ENCODE results near the gene ZC3H7A.

The ZC3H7A gene

DNA sequence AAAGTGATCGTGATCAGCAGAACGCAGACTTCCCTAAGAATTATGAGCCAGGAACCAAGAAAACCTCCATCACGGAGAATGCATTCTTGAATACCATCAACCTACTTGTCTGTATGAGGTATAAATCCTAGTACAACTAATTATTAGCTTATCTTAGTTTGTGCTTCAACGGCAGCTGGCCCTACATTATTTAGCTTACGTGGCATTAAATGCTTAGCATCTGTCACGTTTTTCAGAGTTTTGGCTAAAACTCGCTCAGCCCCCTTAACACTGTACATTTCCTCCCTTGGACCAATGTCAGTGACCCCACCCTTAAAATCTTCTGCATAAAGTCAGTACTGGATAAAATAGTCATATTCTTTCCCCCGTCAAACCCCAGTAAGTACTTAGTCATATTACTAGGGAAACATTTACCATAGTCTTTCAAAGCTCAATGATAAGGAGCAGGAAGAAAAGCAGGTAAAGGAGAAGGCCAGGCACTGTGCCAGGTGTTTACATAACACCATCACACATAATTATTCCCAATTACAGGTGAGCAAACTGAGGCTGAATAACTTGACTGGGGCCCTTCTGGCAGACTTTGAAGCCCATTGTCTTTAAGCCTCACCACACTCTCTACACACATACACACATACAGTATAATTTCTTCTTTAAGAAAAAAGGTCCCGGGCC lies 37.8 kb downstream of the ZC3H7A start:
- H3K27me3 ChIP-seq (ENCODE audit: insufficient read depth, low read depth) = no peaks in the 10 kb centered on the region
- no peak overlapping the region for H2AFZ ChIP-seq (ENCODE audit: low read depth)
- no peak overlapping the region for H3K27ac ChIP-seq
- H3K4me3 ChIP-seq (IDR thresholded peaks at IDR 0.05; ENCODE audit: insufficient read depth, low read depth, low read length) = no peak overlapping the region
- no peak overlapping the region for H3K9ac ChIP-seq
- no peaks in the 10 kb centered on the region for H3K79me2 ChIP-seq (ENCODE audit: insufficient read depth, low read depth)
- H3K36me3 ChIP-seq (ENCODE audit: insufficient read depth) = peaks cover 15% of the 10 kb centered on the region; the same call in 1 of the 2 replicates
- H4K20me1 ChIP-seq (ENCODE audit: insufficient read depth) = no peaks in the 10 kb centered on the region
- TF ChIP-seq, protein P1, sequence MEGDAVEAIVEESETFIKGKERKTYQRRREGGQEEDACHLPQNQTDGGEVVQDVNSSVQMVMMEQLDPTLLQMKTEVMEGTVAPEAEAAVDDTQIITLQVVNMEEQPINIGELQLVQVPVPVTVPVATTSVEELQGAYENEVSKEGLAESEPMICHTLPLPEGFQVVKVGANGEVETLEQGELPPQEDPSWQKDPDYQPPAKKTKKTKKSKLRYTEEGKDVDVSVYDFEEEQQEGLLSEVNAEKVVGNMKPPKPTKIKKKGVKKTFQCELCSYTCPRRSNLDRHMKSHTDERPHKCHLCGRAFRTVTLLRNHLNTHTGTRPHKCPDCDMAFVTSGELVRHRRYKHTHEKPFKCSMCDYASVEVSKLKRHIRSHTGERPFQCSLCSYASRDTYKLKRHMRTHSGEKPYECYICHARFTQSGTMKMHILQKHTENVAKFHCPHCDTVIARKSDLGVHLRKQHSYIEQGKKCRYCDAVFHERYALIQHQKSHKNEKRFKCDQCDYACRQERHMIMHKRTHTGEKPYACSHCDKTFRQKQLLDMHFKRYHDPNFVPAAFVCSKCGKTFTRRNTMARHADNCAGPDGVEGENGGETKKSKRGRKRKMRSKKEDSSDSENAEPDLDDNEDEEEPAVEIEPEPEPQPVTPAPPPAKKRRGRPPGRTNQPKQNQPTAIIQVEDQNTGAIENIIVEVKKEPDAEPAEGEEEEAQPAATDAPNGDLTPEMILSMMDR (conservative IDR thresholded peaks at IDR 0.05; ENCODE audit: low read depth, low read length) = no peak
- no peaks in the 10 kb centered on the region for H3K4me1 ChIP-seq (ENCODE audit: low read depth, poor library complexity, severe bottlenecking)
- H3K4me2 ChIP-seq = no peak overlapping the region

DNA sequence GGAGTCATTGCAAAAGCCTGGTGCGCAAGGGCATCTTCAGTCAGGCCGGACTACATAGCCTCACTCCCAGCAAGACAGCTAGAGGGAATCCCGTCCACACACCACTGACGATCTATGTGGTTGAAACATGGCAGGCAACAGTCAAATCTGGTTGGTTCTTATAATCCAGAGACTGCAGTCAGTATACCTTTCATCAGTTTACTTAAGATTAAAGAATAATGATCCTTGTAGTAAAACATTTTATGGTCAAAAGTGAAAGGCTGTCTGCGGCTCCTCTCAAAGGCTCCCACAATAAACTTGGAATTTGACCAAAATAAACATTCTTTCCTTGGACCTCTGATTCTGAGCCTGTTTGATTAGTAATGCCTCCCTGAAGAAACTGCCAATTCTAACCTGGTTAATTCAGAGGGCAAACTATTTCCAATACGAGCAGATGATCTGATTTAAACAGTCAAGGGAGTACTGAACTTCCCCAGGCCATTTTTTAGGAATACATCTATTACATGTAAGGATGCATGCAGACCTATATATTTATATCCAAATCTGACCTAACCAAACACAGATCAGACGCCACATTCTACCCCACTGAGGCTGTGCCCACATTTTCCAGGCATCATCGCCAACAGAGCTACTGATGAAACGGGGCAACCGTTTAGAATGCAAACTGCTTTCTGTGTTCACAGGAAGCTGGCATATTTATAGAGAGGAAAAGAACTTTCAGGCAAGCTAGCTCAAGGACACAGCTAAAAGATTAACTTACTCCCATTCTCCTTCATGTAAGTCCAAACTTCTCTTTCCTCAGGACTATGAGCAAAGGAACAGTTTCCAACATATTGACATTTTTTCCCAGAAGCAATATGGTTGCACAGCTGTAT lies 39.1 kb downstream of the ZC3H7A start:
- no peak overlapping the region for H3K9ac ChIP-seq
- no peaks in the 10 kb centered on the region for H4K20me1 ChIP-seq (ENCODE audit: insufficient read depth)
- no peaks in the 10 kb centered on the region for H3K27me3 ChIP-seq (ENCODE audit: insufficient read depth, low read depth)
- H2AFZ ChIP-seq (ENCODE audit: low read depth) = no peak overlapping the region
- H3K4me1 ChIP-seq (ENCODE audit: low read depth, poor library complexity, severe bottlenecking) = no peaks in the 10 kb centered on the region
- no peaks in the 10 kb centered on the region for H3K79me2 ChIP-seq (ENCODE audit: insufficient read depth, low read depth)
- H3K27ac ChIP-seq = no peak overlapping the region
- H3K4me3 ChIP-seq (IDR thresholded peaks at IDR 0.05; ENCODE audit: insufficient read depth, low read depth, low read length) = no peak overlapping the region
- H3K4me2 ChIP-seq = no peak overlapping the region
- TF ChIP-seq, protein P1 (conservative IDR thresholded peaks at IDR 0.05; ENCODE audit: low read depth, low read length) = no peak
- peaks cover 15% of the 10 kb centered on the region; the same call in 1 of the 2 replicates for H3K36me3 ChIP-seq (ENCODE audit: insufficient read depth)

DNA sequence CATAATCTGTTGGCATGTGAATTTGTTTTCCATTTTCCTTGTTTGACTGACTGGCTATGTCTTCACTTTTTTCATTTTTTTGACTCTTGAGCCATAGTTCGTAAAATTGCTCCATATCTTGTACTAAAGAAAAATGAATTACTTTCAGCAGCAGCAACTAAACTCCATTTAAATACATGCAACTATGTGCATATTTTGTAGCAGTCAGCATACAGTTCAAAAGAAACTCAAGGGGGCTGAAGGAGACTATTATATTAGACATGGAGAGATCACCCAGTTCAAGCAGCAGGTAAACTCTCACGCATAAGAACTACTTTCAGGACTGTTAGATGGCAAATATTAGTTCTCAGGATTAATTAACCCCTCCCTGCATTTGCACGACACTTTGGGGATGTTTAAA lies 40.8 kb downstream of the ZC3H7A start:
- Histone ChIP-seq H4K20me1 (ENCODE audit: insufficient read depth) (no peaks in the 10 kb centered on the region), H2AFZ (ENCODE audit: low read depth) (no peak overlapping the region), H3K79me2 (ENCODE audit: insufficient read depth, low read depth) (no peaks in the 10 kb centered on the region)

DNA sequence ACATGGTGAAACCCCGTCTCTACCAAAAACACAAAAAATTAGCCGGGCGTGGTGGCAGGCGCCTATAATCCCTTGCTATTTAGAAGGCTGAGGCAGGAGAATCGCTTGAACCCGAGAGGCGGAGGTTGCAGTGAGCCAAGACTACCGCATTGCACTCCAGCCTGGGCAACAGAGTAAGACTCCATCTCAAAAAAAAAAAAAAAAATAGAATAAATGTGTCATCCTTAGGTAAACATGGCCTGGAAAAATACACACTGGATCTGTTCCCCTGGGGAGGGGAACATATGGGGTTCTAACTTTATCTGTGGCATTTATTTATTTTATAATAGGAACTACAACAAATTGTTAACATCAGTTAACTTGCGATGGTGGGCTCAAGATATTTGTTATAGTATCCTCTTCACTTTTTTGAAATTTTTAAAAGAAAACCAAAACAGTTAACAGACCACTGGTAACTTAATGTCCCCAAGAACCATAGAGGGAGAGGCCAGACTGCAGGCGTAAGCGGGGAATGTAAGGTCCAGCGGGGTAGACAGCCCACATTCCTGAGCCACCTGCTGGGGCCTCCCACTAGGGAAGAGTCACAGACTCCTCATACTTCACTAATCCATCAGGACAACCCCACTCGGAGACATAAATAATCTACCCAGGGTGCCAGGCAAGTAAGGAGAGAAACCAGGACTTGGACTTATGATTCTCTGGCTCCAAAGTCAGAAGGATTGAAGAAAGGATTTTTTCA lies 41.9 kb downstream of the ZC3H7A start:
- peaks cover 23% of the 10 kb centered on the region; the same call in 1 of the 2 replicates for H3K36me3 ChIP-seq (ENCODE audit: insufficient read depth)
- H3K4me3 ChIP-seq (IDR thresholded peaks at IDR 0.05; ENCODE audit: insufficient read depth, low read depth, low read length) = no peak overlapping the region
- no peak overlapping the region for H3K9ac ChIP-seq
- H4K20me1 ChIP-seq (ENCODE audit: insufficient read depth) = no peaks in the 10 kb centered on the region
- no peak overlapping the region for H3K4me2 ChIP-seq
- H3K27me3 ChIP-seq (ENCODE audit: insufficient read depth, low read depth) = no peaks in the 10 kb centered on the region
- no peaks in the 10 kb centered on the region for H3K79me2 ChIP-seq (ENCODE audit: insufficient read depth, low read depth)
- H2AFZ ChIP-seq (ENCODE audit: low read depth) = no peak overlapping the region
- TF ChIP-seq, protein P1 (conservative IDR thresholded peaks at IDR 0.05; ENCODE audit: low read depth, low read length) = no peak
- H3K27ac ChIP-seq = no peak overlapping the region
- no peaks in the 10 kb centered on the region for H3K4me1 ChIP-seq (ENCODE audit: low read depth, poor library complexity, severe bottlenecking)

More for the DNA sequence above, 40.8 kb downstream of the ZC3H7A start:
- Histone ChIP-seq H3K27ac (no peak overlapping the region), H3K4me2 (no peak overlapping the region), H3K4me1 (ENCODE audit: low read depth, poor library complexity, severe bottlenecking) (no peaks in the 10 kb centered on the region), H3K9ac (no peak overlapping the region), H3K36me3 (ENCODE audit: insufficient read depth) (peaks cover 27% of the 10 kb centered on the region; the same call in 1 of the 2 replicates), H3K27me3 (ENCODE audit: insufficient read depth, low read depth) (no peaks in the 10 kb centered on the region), H3K4me3 (IDR thresholded peaks at IDR 0.05; ENCODE audit: insufficient read depth, low read depth, low read length) (no peak overlapping the region)
- TF ChIP-seq, protein P1 (conservative IDR thresholded peaks at IDR 0.05; ENCODE audit: low read depth, low read length) = no peak
